Left forelimb (tissue), 1 donor: ENCODE data around the gene CACNA2D1.

ENCODE experiments used
- DNase-seq: peaks from one replicate; pipeline ENCODE4 v3.0.0-alpha.2; 2018; ENCODE audit warnings: low spot score

Gene CACNA2D1

GRCh38 chr7:82343716-82344115 lies 99.9 kb downstream of the CACNA2D1 start:
- no peak for DNase-seq

DNA sequence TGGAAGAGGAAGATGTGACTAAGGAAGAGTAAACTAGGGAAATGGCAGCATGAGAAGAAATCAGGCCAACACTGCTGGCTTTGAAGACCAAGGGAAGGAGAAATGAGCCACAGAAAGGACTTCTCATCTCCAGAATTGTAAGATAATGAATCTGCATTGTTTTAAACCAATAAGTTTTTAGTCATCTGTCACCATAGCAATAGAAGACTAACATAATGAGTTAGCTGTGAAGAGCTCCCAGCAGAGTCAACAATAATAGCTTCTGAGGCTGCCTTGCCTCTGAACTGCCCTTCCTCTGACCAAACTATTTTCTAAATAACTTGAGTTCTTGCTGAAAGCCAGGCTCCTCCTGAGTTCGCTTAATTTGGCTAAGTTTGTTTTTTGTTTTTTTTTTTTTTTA lies 103.6 kb downstream of the CACNA2D1 start:
- no peak for DNase-seq

DNA sequence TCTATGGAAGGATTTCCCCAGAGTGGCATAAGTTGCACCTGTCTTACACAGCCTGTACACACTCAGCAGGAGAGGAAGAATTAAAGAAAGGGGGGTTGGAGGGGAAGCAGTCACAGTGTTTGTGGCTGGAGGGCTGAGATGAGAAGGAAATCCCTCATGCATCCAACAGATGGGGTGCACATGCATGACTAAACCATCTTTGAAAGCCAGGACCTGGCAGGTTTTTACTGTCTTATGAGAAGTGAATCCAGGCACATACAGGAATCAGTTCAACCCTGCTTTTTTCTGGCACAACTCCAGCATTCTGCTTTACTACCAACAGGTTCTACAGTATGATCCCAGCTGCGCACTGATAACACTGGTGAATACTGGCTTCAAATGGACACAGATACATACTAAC lies 107.7 kb downstream of the CACNA2D1 start:
- DNase-seq: no peak

- no peak for DNase-seq
Measured at GRCh38 chr7:82335001-82335400, 108.6 kb downstream of the CACNA2D1 start.

GRCh38 chr7:82331234-82331633 lies 112.3 kb downstream of the CACNA2D1 start:
- no peak for DNase-seq

- no peak for DNase-seq
Measured at GRCh38 chr7:82330706-82331215, 112.8 kb downstream of the CACNA2D1 start.

DNA sequence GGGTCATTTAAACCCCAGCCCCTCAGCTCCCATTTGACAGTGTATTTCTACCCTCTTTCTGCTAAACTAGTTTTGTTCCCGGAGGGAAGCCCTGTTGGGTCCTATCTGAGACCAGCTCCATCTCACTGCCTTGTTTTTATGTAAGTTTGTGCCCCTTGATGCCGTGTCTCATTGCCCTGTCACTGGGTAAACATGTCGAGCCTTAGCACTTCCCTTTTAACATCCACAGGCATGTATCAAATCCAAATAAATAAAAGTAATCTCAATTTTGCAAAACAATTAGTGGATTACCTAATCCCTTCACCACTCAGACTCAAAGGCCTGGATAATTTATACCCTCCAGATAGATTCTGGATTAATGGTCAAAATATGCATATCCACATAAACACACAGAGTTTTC lies 115.7 kb downstream of the CACNA2D1 start:
- no peak for DNase-seq

GRCh38 chr7:82325416-82325815 lies 118.2 kb downstream of the CACNA2D1 start:
- DNase-seq: no peak

- DNase-seq: no peak
Measured at GRCh38 chr7:82323806-82324205, 119.8 kb downstream of the CACNA2D1 start.

GRCh38 chr7:82319674-82320118 lies 123.9 kb downstream of the CACNA2D1 start:
- DNase-seq: no peak

GRCh38 chr7:82318786-82319185 lies 124.8 kb downstream of the CACNA2D1 start:
- DNase-seq: no peak

GRCh38 chr7:82317760-82318159 lies 125.8 kb downstream of the CACNA2D1 start:
- no peak for DNase-seq

- no peak for DNase-seq
Measured at GRCh38 chr7:82317257-82317721, 126.3 kb downstream of the CACNA2D1 start.

DNA sequence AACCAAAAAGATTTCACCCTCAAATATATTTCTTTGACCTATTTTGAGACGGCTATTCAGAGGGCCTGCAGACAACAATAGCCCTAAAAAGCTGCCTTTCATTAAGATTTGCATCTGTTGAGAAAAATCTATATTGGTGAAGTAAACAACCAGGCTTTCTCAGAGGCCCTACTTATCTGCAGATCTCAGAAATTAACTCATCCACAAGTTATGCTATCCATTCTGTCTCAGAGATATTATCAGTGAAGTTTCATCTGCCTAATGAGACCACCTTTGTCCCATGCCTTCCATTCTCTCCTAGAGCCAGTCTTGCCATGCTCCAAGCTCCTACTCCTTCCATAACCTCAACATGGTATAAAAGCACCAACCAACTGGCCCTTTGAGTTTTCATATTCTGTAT lies 130.3 kb downstream of the CACNA2D1 start:
- no peak for DNase-seq

GRCh38 chr7:82312646-82313045 lies 130.9 kb downstream of the CACNA2D1 start:
- DNase-seq: no peak

DNA sequence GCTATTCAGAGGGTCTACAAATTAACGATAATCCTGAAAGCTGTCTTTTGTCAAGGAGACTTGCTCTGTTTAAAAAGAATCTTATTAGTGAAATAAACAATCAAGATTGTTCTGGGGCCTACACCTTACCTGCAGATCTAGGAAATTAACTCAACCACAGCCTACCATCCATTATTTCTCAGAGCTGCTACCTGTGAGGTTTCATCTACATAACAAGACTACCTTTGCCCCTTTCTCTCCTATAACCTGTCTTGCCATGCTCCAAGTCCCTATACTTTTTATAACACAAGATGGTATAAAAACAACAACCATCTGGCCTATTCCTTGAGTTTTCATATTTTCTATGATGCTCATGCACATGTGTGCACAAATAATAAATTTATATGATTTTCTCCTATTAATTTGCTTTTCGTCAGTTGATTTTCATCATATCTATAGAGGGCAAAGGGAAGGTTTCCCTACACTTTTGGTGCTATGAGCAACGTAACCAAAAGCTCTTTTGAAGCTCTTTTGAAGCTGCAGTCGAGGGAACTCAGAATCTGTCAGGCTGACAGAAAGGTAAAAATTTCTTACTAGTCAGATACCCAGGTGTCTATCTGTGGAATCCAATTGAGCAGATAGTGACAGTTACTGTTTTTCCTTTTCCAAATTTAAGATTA lies 138.1 kb downstream of the CACNA2D1 start:
- no peak for DNase-seq

DNA sequence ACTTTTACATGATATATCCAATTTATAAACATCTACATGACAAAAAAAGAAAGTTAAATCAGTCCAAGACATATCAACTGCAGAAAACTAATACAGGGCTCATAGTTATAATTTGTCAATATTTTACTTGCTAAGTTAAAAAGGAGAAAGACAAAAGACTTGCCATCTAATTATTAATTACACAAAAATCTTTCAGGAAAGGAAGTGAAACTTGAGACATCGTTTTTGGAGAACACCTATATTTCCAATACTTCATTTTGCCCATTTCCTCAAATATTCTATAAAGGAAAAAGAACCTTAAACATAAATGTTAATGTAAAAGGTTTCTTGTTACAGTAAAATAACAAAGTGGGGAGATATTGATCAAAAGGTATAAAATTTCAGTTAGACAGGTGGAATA lies 148.7 kb downstream of the CACNA2D1 start:
- DNase-seq: no peak

DNA sequence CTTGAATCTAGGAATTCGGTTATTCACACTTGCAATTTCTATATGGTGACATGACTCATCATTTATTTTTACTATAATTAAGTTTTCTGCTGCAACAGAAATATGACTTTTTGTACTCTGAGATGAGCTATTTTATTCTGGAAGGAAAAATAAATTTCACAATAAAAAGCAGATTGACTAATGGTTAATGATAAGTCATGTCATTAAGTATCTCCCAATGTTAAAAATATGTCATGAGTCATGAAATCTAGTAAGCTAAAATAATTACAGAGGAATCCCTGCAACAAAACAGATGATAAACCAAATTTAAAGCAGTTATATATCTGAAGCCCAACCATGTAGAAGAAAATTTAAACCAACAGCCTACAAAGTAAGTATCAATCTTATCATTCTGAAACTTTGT lies 149.2 kb downstream of the CACNA2D1 start:
- no peak for DNase-seq

GRCh38 chr7:82293467-82293866 lies 150.1 kb downstream of the CACNA2D1 start:
- no peak for DNase-seq

GRCh38 chr7:82291931-82292330 lies 151.6 kb downstream of the CACNA2D1 start:
- no peak for DNase-seq

DNA sequence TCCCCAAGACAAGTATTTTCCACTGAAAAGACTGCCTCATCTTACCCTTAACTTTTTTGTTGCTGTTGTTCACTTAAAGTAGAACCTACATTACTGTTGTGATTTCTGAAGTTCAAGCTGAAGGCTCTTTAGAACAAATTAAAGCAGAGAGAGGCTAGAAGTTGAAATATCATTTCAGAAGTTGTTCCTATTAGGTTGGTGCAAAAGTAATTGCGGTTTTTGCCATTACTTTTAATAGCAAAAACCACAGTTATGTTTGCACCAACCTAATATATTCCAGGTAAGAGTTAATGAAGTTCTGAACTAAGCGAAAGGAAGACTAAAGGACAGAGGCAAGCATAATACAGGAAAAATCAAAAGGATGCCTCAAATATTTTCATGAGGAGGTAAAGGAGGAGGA lies 153.7 kb downstream of the CACNA2D1 start:
- DNase-seq: no peak

- no peak for DNase-seq
Measured at GRCh38 chr7:82289152-82289535, 154.4 kb downstream of the CACNA2D1 start.

- no peak for DNase-seq
Measured at GRCh38 chr7:82286798-82287140, 156.8 kb downstream of the CACNA2D1 start.

DNA sequence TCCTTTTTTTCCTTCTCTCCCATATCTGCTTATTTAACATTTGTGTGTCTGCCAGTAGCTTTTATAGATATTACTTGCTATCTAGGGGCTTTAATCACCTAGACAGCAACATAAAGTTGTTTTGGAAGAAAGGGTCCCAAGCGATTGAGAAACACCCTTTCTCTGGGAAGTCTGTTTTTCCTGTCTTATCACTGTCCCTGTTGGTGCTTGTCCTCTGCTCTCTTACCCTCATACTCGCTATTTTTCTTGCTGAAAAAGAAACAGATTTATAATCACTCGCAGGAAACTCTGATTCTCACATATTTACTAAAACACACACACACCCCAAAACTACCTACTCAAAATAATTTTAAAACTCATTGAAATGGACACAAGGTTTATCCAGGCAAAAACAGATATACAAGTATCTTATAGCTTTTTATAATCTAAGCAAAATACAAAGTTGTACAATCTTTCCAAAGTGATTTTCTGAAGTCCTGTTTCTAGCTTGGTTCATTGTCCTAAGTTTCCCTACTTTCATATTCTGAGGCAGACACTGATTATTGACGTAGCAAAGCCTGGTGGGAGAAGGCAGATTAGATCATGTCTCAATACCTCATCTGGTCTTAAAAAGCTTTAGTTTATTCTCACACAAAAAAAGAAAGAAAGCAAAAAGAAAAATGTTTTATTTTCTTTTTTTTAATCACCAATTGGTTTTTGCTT lies 157.3 kb downstream of the CACNA2D1 start:
- no peak for DNase-seq
